Muscle layer of colon (tissue), 2 donors: ENCODE results near the gene CRISPLD2.
"Not testable (repeated sequence)": the region's sequence is repeated elsewhere in the genome, so short reads cannot be mapped to it uniquely, and the experiment has no call there.

Source experiments
- H3K27ac ChIP-seq: one replicate; pipeline ENCODE4 v1.7.0; 2013; ENCODE audit warnings: low read depth, mild to moderate bottlenecking, low read length, moderate library complexity
- H3K27me3 ChIP-seq, 2 donors: one replicate each; pipeline ENCODE4 v1.7.0; 2013; ENCODE audit warnings: low read length in 2 of 2, mild to moderate bottlenecking in 2 of 2; ENCODE audit not compliant: insufficient read depth in 2 of 2, control insufficient read depth in 1 of 2
- H3K36me3 ChIP-seq: one replicate; pipeline ENCODE4 v1.7.0; 2013; ENCODE audit warnings: mild to moderate bottlenecking, low read length; ENCODE audit not compliant: insufficient read depth
- H3K4me1 ChIP-seq: one replicate; pipeline ENCODE4 v1.7.0; 2013; ENCODE audit warnings: mild to moderate bottlenecking, low read length; ENCODE audit not compliant: insufficient read depth
- H3K4me3 ChIP-seq, 2 donors: one replicate each; pipeline ENCODE4 v1.7.0; 2013; ENCODE audit warnings: low read length in 2 of 2, low read depth in 1 of 2, mild to moderate bottlenecking in 1 of 2, moderate library complexity in 1 of 2
- H3K9ac ChIP-seq: one replicate; pipeline ENCODE4 v1.7.0; 2013; ENCODE audit warnings: low read length
- H3K9me3 ChIP-seq: one replicate; pipeline ENCODE4 v1.7.0; 2013; ENCODE audit warnings: mild to moderate bottlenecking, low read length
- donor health status: abdominal sarcoma.
- donor health status: Adenocarcinoma of cecum.

CRISPLD2 gene

GRCh38 chr16:84823926-84824325 is 4.1 kb downstream of the CRISPLD2 start:
- peaks cover 9% of the 10 kb centered on the region for H3K36me3 ChIP-seq
- no peak overlapping the region for H3K9ac ChIP-seq
- no peak overlapping the region for H3K4me3 ChIP-seq
- H3K27ac ChIP-seq: no peak overlapping the region
- no peaks in the 10 kb centered on the region for H3K27me3 ChIP-seq
- no peaks in the 10 kb centered on the region for H3K9me3 ChIP-seq
- H3K4me1 ChIP-seq: peaks cover 61% of the 10 kb centered on the region

DNA sequence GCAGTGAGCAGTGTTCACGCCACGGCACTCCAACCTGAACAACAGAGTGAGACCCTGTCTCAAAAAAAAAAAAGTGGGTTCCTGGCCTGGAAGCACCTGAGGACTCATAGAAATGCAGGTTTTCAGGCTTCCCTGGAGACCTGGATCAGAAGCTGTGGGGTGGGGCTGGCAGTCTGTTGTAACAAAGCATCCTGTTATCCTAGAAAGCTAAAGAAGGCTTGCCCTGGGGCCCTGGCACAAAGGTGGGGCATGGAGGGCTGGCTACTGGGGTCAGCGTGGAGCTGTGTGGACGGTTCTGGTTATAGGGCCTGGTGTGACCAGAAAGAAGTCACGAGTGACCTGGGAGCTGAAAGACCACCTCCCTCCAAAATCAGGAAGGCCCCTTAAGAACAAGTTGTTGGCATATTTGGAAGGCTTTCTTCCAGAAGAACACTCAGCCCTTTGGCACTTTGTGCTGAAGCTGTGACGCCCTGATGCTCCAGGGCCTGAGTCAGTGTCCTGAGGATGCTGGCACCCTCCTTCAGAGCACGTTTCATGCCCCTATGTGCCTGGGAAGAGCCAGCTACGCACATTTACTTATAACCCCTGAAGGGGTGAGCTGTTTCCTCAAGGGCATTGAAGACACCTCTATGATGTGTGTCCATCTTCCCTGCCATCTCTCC is 6.2 kb downstream of the CRISPLD2 start:
- Histone ChIP-seq H3K36me3 (peaks cover 9% of the 10 kb centered on the region), H3K9ac (peak overlapping the region; percentile 65), H3K9me3 (no peaks in the 10 kb centered on the region), H3K27ac (peak overlapping the region; percentile 91), H3K4me1 (peaks cover 77% of the 10 kb centered on the region), H3K4me3 (peak overlapping the region in 1 of 2 donors; percentile 35), H3K27me3 (no peaks in the 10 kb centered on the region)

DNA sequence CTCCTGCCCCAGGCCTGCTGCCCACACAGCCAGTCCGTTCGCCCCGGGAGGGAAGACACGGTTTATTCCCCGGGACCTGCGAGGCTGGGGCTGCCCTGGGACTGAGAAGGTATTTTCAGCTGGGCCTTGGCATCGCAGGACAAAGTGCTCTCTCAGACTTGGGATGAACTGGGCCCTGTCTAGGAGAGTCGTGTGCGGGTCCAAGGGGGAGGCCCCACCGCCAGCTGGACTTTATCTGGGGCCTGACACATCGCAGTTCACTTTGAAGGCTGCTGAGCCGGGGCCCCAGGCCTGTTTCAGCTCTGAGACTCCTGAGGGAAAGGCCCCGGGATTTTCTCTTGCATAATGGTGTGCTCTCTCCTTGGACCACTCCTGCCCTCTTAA is 6.8 kb downstream of the CRISPLD2 start:
- peaks cover 9% of the 10 kb centered on the region for H3K36me3 ChIP-seq
- peak overlapping the region in 1 of 2 donors; percentile 35 for H3K4me3 ChIP-seq
- no peaks in the 10 kb centered on the region for H3K27me3 ChIP-seq
- peaks cover 75% of the 10 kb centered on the region for H3K4me1 ChIP-seq
- peak overlapping the region; percentile 65 for H3K9ac ChIP-seq
- peak overlapping the region; percentile 91 for H3K27ac ChIP-seq
- no peaks in the 10 kb centered on the region for H3K9me3 ChIP-seq

GRCh38 chr16:84827131-84827574 is 7.4 kb downstream of the CRISPLD2 start:
- Histone ChIP-seq H3K4me1 (peaks cover 75% of the 10 kb centered on the region), H3K27ac (peak overlapping the region; percentile 91), H3K27me3 (no peaks in the 10 kb centered on the region), H3K9ac (peak overlapping the region; percentile 60), H3K9me3 (no peaks in the 10 kb centered on the region), H3K36me3 (peaks cover 9% of the 10 kb centered on the region), H3K4me3 (no peak overlapping the region)

DNA sequence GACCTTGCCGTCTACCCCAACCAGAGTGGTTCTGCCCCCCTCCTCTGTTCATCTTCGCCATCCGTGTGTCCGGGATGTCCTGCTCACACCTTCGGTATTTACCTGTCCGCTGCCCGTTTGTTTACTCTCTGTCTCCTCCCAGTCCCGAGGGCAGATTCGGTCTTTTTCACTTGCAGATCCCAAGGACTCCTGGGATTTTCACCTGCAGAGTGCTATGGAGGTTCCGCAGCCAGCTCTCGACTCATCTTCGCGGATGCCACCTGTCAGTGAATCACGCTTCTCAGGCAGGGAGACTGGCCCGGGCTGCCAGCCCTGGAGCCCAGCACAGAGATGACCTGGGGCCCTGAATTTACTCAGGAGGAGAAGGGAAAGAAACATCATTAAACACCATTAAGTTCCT is 8.1 kb downstream of the CRISPLD2 start:
- H3K4me3 ChIP-seq: peak overlapping the region in 1 of 2 donors; percentile 26
- no peaks in the 10 kb centered on the region for H3K9me3 ChIP-seq
- peaks cover 73% of the 10 kb centered on the region for H3K4me1 ChIP-seq
- H3K36me3 ChIP-seq: peaks cover 9% of the 10 kb centered on the region
- H3K27me3 ChIP-seq: no peaks in the 10 kb centered on the region
- H3K9ac ChIP-seq: peak overlapping the region; percentile 60
- peak overlapping the region; percentile 91 for H3K27ac ChIP-seq

DNA sequence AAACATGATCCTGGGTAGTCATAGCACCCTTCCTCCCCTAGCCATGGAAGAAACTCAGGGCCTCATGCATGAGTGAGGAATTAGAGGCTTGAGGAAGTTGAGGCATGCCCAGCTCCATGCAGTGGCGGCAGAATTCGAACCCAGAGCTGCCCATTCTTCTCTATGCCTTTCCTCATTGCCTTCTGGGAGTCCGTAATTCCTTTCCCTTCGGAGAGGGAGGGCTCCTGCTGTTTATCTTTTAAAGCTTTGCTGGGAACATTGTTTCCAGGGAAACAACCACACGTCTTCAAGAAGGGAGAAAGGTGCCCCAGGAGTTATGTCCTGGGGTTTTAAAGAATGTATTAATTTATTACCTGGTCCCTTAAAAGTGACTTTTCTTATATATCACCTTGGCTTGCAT is 8.5 kb downstream of the CRISPLD2 start:
- H3K9ac ChIP-seq: peak overlapping the region; percentile 60
- peak overlapping the region in 1 of 2 donors; percentile 26 for H3K4me3 ChIP-seq
- H3K27ac ChIP-seq: peak overlapping the region; percentile 91
- no peaks in the 10 kb centered on the region for H3K27me3 ChIP-seq
- peaks cover 73% of the 10 kb centered on the region for H3K4me1 ChIP-seq
- H3K36me3 ChIP-seq: peaks cover 9% of the 10 kb centered on the region
- H3K9me3 ChIP-seq: no peaks in the 10 kb centered on the region

DNA sequence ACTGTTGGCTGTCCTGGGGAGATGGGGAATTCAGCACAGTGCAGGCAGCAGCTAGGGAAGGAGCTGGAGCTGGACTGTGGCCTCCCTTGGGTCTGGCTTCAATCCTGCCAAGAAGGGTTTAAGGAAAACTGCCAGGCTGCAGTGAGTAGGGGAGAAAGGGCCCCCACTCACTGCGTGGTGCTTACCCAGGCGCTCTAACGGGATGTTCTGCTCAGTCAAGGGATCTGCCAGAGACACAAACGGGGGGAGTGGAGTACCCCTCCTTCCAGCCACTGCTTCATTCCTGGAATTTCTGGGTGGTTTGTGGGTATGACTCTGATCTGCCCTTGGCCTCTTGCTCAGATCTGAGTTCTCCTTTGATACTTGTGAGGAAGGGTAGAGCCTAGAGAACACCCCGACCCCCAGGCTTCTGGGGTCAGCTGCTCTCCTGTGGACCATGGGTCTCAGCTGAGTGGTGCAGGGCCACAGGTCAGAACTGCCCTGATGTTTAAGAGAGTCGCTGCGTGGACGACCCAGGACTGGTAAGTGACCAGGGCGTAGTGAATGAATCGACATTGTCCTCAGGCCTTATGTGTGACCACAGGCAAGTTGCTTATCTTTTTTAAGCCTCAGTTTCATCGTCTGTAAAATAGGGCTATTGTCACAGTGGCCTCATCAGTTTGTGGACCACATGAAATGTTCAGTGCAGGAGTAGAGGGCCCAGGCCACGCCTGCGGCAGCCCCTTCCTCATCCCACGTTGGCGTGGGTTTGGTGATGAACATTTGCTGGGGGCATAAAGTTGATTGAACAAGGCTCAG is 9.6 kb downstream of the CRISPLD2 start:
- peak overlapping the region in 1 of 2 donors; percentile 26 for H3K4me3 ChIP-seq
- H3K27me3 ChIP-seq: no peaks in the 10 kb centered on the region
- peaks cover 80% of the 10 kb centered on the region for H3K4me1 ChIP-seq
- no peaks in the 10 kb centered on the region for H3K9me3 ChIP-seq
- H3K9ac ChIP-seq: peak overlapping the region; percentile 60
- peaks cover 5% of the 10 kb centered on the region for H3K36me3 ChIP-seq
- peak overlapping the region; percentile 91 for H3K27ac ChIP-seq

GRCh38 chr16:84830765-84831384 is 11.1 kb downstream of the CRISPLD2 start:
- Histone ChIP-seq H3K27ac (peak overlapping the region; percentile 87), H3K4me1 (peaks cover 93% of the 10 kb centered on the region)

DNA sequence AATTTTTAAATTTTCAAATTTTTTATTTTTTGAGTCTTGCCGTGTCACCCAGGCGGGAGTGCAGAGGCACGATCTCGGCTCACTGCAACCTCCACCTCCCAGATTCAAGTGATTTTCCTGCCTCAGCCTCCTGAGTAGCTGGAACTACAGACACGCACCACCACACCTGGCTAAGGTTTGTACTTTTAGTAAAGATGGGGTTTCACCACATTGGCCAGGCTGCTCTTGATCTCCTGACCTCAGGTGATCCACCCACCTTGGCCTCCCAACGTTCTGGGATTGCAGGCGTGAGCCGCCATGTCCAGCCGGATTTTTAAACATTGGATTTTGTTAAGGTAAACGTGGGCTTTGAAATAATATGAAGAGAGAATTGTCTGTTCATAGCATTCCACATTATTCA is 11.9 kb downstream of the CRISPLD2 start:
- Histone ChIP-seq H3K4me1 (peaks cover 87% of the 10 kb centered on the region), H3K27ac (peak overlapping the region; percentile 87), H3K9ac (peak overlapping the region; percentile 71)
- H3K9me3 ChIP-seq, H3K36me3 ChIP-seq, H3K4me3 ChIP-seq, H3K27me3 ChIP-seq: not testable (repeated sequence)

More at GRCh38 chr16:84830765-84831384, 11.1 kb downstream of the CRISPLD2 start:
- Histone ChIP-seq H3K4me3 (no peak overlapping the region), H3K9me3 (no peaks in the 10 kb centered on the region), H3K9ac (no peak overlapping the region), H3K27me3 (no peaks in the 10 kb centered on the region), H3K36me3 (peaks cover 5% of the 10 kb centered on the region)

DNA sequence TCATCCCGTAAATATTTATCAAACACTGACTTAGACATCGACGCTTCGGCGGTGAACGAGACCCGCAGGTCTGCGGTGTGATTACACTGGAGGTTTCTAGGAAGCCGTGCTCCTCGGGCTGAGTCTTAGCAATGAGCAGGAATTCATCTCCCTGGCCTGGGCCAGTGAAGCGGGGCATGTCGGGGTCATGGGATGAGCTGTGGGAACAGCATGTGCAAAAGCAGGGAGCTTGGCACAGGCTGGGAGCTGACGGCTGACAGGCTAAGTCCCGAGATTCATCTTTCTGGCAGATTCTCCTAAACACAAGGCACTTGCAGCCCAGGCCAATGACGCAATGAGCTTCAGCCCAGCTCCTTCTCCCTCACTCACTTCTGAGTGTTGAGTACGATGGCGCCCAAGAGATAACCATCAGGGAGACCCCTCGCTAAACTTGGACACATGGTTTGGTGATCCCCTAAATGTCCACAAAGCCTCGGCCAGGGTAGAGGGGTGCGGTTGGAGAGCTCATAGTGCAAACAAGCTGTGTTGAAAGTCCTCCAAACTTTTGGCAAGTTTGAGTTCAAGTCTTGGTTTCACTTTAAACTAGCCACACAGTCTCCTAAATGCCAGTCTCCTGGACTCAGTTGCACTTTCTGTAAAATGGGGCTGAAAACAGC is 12.8 kb downstream of the CRISPLD2 start:
- H3K4me1 ChIP-seq: peaks cover 85% of the 10 kb centered on the region
- H3K9ac ChIP-seq: peak overlapping the region; percentile 71
- no peaks in the 10 kb centered on the region for H3K27me3 ChIP-seq
- H3K4me3 ChIP-seq: peak overlapping the region in 1 of 2 donors; percentile 30
- H3K27ac ChIP-seq: peak overlapping the region; percentile 94
- no peaks in the 10 kb centered on the region for H3K9me3 ChIP-seq
- peaks cover 5% of the 10 kb centered on the region for H3K36me3 ChIP-seq

- Histone ChIP-seq H3K4me3 (peak overlapping the region in 1 of 2 donors; percentile 30), H3K9me3 (no peaks in the 10 kb centered on the region), H3K27me3 (no peaks in the 10 kb centered on the region), H3K4me1 (peaks cover 85% of the 10 kb centered on the region), H3K9ac (peak overlapping the region; percentile 57), H3K36me3 (peaks cover 3% of the 10 kb centered on the region), H3K27ac (peak overlapping the region; percentile 94)
These were observed 13.3 kb downstream of the CRISPLD2 start for GRCh38 chr16:84833144-84833500.
